Tibial nerve (tissue), 4 donors: ENCODE results near the gene OBSCN.

ENCODE experiments used
- EP300 ChIP-seq, 2 donors: sonication (generic); formaldehyde crosslinking; IDR thresholded peaks; one replicate each; pipeline ENCODE4 v1.6.1; 2017; ENCODE audit warnings: antibody characterized with exemption in 2 of 2, mild to moderate bottlenecking in 1 of 2
- POLR2A ChIP-seq, 2 donors: fragments of 450-650 bp; IDR thresholded peaks; one replicate each; pipeline ENCODE4 v1.6.1; 2017; ENCODE audit warnings: antibody characterized with exemption in 2 of 2, mild to moderate bottlenecking in 2 of 2, moderate library complexity in 2 of 2
- TF ChIP-seq, protein P1 (sequence below), 5 experiments: fragments of 200-600 bp in 3 of 5; fragments of 450-650 bp in 2 of 5; sonication (generic) in 3 of 5; IDR thresholded peaks; one replicate each; pipeline ENCODE4 v1.5.1; 2016 to 2019; ENCODE audit warnings: antibody characterized with exemption in 5 of 5, mild to moderate bottlenecking in 3 of 5, moderate library complexity in 2 of 5

DNA sequence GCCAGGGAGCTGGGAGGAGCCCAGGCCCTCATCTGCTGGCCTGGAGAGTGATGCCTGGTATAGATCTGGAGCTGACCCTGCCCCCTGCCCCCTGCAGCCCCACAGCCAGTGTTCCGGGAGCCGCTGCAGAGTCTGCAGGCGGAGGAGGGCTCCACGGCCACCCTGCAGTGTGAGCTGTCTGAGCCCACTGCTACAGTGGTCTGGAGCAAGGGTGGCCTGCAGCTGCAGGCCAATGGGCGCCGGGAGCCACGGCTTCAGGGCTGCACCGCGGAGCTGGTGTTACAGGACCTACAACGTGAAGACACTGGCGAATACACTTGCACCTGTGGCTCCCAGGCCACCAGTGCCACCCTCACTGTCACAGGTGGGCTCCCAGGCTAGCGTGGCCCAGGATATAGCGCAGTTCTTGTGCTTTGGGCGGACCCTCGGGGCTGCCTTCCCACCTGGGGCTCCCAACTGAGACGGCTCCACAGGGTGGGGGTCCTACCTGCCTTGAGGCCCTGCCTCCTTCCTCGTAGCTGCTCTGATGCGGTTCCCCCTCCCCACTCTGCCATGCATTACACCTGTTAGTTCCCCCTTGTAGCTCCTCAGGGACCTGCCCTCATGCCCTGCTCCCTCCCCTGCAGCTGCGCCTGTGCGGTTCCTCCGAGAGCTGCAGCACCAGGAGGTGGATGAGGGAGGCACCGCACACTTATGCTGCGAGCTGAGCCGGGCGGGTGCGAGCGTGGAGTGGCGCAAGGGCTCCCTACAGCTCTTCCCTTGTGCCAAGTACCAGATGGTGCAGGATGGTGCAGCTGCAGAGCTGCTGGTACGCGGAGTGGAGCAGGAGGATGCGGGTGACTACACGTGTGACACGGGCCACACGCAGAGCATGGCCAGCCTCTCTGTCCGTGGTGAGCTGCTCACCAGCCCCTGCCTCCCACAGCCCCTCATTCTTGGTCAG is 98.7 kb downstream of the OBSCN start:
- TF ChIP-seq POLR2A (IDR thresholded peaks at IDR 0.05) (no peak), EP300 (IDR thresholded peaks at IDR 0.05) (no peak)
- TF ChIP-seq, protein P1, sequence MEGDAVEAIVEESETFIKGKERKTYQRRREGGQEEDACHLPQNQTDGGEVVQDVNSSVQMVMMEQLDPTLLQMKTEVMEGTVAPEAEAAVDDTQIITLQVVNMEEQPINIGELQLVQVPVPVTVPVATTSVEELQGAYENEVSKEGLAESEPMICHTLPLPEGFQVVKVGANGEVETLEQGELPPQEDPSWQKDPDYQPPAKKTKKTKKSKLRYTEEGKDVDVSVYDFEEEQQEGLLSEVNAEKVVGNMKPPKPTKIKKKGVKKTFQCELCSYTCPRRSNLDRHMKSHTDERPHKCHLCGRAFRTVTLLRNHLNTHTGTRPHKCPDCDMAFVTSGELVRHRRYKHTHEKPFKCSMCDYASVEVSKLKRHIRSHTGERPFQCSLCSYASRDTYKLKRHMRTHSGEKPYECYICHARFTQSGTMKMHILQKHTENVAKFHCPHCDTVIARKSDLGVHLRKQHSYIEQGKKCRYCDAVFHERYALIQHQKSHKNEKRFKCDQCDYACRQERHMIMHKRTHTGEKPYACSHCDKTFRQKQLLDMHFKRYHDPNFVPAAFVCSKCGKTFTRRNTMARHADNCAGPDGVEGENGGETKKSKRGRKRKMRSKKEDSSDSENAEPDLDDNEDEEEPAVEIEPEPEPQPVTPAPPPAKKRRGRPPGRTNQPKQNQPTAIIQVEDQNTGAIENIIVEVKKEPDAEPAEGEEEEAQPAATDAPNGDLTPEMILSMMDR (IDR thresholded peaks at IDR 0.05): no peak
